Activated T-cell treated with anti-CD3 and anti-CD28 coated beads for 4 hours (primary cell): ENCODE results near the gene TEDC1.

Source experiments
- DNase-seq: peaks from one replicate; pipeline ENCODE4 v3.0.0-alpha.2; 2020

The TEDC1 gene

DNA sequence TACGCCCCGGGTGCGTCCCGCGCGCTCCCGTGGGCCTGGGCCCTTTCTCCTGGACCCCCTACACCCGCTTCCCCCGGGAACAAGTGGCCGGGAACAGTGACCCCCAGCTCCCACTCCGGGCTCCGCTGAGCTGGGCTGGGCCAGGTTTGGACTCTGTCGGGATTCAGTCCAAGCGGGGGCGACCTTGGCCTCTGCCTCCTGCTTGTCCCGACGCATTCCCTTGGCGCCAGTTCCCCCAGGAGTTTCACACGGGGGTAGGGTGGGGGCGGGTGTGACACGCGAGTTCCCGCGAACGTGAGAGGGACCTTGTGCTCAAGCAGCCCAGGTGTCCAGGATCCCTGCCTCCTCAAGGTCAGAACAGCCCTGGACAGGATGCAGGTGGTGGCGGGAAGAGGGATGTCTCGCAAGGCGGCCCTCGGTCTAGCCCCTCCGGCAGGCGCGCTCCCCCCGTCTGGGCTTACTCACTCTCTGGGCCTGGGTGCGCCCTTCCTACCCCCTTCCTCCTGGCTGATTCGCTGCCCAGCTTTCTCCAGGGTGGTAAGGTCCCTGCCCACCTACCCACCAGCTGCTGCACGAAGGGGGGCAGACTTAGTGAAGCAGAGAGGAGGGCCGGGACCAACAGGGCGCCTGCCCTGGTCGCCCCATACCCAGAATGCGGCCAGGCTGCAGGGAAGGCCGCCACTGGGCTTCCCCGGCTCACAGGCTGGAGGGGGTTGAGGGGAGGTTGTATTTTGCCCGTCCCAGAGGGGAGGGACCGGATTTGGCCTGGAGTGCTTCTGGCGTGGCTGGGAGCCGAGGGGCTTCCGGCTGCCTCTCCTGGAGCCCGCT is 15.6 kb upstream of the TEDC1 start:
- no peak for DNase-seq

DNA sequence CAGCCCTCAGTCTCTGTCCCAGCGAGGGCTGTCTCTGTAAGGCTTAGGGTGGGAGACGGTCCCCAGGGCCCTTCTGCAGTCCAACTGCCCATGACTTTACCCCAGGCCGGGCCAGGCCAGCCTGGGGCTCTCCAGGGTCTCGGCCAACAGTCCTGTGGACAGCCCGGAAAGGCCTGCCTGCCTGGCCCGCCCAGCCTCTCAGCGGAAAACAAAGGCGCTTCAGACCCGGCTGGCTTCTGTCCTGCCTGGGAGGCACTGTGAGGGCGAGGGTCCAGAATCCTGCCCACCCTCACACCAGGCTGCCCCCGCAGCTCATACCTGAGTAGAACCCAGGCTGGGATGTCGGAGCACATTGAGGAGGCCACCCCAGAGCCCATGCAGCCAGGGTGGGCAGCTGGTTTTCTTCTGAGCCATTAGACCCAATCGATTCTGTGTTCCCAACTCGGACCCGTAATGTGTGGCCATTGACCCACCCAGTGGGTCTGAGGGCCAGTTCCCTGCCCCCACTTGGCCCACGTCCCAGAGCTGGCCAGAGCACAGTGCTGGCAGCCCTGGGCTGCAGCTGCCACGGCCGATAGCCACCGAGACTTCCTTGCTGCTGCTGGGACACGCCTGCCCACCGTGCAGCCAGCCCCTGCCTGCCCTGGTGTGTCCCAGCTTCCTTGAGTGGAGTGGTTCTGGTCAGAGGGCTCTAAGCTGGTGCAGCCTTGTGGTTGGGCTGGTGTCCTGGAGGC is 14.8 kb upstream of the TEDC1 start:
- no peak for DNase-seq

DNA sequence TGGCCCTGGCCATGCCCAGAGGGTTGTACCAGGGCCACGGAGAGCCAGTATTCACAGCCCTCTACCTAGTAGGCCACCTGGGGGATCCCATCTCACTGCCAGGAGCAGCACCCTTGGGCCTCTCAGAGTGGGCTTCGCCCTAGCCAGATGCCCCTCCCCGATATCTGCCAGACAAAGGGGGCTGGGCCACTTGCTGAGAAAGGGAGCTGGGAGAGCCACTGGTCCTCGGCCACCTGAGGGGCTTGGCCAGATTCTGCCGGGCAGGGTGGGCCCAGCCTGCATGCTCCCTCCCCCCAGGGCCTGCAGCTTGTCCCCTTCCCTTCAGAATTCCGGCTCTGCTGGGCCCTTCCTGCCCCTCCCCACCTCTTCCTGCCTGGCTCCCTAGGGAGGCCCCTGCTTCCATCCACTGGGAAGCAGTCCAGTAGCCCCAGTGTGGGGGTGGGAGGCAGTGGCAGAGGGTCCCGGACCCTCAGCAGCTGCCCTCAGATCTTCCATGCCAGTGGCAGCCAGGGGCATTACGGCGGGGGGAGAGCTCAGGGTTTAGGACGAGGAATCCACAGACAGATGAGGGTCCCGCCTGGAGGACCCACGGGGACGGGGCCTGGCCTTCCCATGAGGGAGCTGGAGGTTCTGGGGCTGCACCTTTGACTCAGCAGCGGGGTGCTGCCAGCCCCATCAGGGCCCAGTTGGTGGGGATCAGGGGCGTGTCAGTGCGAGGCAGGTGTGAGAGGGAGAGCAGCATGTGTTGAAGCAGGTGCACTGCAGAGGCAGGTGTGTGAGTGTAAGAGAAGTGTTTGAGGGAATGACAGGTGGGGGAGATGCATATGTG is 14.0 kb upstream of the TEDC1 start:
- DNase-seq, result no peak

DNA sequence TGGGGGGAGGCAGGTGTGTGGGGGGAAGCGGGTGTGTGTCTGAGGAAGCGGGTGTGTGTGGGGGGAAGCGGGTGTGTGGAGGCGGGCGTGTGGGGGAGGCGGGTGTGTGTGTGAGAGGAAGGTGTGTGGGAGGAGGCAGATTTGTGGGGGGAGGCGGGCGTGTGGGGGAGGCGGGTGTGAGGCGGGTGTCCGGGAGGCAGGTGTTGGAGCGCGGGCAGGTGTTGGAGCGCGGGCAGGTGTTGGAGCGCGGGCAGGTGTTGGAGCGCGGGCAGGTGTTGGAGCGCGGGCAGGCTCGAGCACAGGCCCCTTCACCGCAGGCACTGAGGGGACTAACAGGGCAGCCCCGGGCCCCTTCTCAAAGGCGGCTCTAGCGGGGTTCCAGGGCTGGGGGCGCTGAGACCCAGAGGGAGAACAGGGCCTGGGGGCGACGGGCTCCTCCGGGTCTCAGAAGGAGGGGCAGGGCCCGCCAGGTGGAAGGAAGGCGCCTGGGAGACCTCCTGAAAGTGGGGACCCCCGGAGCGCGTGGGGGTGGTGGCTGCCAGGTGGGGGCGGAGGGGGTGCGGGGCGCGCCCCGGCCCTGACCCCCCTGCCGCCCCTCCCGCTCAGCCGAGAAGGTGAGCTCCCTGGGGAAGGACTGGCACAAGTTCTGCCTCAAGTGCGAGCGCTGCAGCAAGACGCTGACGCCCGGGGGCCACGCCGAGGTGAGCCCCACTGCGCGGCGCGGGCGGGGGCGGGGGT is 13.2 kb upstream of the TEDC1 start:
- peak; percentile 60 for DNase-seq

DNA sequence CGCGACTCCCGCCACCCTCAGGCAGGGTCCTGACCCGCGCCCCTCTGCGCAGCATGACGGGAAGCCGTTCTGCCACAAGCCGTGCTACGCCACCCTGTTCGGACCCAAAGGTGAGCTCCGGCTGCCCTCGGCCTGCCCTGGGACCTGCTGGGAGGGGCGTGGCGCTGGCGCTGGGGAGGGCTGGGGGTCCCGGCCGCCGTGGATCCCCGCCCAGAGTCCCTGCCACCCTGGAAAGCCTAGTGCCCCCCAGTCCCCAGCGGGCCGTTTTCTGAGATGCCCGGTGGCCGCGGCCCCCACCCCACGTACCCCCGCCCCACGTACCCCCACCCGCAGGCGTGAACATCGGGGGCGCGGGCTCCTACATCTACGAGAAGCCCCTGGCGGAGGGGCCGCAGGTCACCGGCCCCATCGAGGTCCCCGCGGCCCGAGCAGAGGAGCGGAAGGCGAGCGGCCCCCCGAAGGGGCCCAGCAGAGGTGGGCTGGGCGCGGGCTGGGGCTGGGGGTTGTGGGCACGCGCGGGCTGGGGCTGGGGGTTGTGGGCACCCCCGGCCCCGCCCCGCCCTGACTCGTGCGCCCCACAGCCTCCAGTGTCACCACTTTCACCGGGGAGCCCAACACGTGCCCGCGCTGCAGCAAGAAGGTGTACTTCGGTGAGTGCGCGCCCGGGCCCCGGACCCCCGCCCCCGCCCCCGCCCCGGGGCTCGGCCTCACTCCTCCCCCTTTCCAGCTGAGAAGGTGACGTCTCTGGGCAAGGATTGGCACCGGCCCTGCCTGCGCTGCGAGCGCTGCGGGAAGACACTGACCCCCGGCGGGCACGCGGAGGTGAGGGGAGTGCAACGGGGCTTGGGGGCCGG is 12.4 kb upstream of the TEDC1 start:
- no peak for DNase-seq

GRCh38 chr14:105479431-105480158 is 11.5 kb upstream of the TEDC1 start:
- no peak for DNase-seq

DNA sequence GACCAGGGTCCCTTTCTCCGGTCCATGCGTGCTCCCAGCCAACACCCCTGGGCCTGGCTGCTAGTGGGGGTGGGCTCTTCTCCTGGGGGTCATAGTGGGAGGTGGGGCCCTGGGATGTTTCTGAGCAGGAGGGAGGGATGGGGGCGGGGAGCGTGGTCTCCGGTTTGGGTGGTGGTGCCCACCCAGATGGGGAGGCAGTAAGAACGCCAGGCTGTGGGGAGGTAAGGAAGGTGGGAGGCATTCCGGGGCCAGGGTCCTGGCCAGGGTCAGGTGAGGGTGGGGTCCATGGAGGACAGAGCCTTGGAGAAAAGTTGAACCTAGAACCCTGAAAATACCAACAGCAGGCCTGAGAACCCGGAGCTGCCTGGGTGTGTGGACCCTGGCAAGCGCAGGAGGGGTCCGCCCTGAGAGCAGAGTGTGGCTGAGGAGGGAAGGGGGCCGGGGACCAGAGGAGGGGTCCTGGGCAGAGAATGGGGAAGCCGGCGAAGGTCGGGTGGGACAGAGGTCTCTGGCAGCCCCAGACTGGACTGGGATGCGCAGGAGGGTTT is 10.8 kb upstream of the TEDC1 start:
- no peak for DNase-seq

GRCh38 chr14:105480807-105481801 is 9.9 kb upstream of the TEDC1 start:
- peak; percentile 93 for DNase-seq

GRCh38 chr14:105481886-105482457 is 9.1 kb upstream of the TEDC1 start:
- DNase-seq, result peak; percentile 85

- no peak for DNase-seq
These were observed 8.4 kb upstream of the TEDC1 start for GRCh38 chr14:105482486-105483110.

GRCh38 chr14:105483300-105484068 is 7.6 kb upstream of the TEDC1 start:
- no peak for DNase-seq

GRCh38 chr14:105484069-105484996 is 6.7 kb upstream of the TEDC1 start:
- DNase-seq, result peak; percentile 57

DNA sequence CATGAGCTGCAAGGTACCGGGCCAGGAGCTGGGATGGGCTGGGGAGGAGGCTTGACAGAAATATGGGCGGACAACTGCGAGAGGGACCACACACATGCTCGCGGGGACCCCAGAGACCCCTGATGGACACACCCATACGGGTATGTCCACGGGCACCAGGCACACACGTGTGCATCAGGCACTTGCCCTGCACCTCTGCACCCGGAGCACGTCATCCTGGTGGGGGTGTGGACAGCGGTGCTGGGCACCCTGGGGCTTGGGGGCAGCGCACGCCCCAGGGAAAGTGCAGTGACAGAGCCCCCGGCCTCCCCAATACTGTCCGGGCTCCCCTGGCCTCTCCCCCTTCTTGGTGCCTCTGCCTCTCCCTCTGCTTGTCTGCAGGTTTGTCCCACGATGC is 6.1 kb upstream of the TEDC1 start:
- no peak for DNase-seq

GRCh38 chr14:105485739-105486162 is 5.3 kb upstream of the TEDC1 start:
- no peak for DNase-seq

GRCh38 chr14:105486163-105486973 is 4.7 kb upstream of the TEDC1 start, which contains the start of gene CRIP1:
CRIP1 (plus strand) TSS chr14:105486886; CDS start chr14:105487260, 374 bp downstream.
- DNase-seq, result no peak
